ENCODE measurements around the gene GRIP1.

The GRIP1 gene

GRCh38 chr12:66598608-66599007 is 80.3 kb downstream of the GRIP1 start:
- no peak for DNase-seq

- no peak for DNase-seq
Observed at GRCh38 chr12:66598079-66598478, 80.8 kb downstream of the GRIP1 start.

- no peak for DNase-seq
Observed at GRCh38 chr12:66596199-66596598, 82.7 kb downstream of the GRIP1 start.

- no peak for DNase-seq
Observed at GRCh38 chr12:66594688-66595087, 84.2 kb downstream of the GRIP1 start.

GRCh38 chr12:66590275-66590985 is 88.4 kb downstream of the GRIP1 start:
- no peak for DNase-seq

GRCh38 chr12:66589095-66589494 is 89.8 kb downstream of the GRIP1 start:
- DNase-seq: no peak

- DNase-seq: no peak
Observed at GRCh38 chr12:66587912-66588311, 91.0 kb downstream of the GRIP1 start.

- DNase-seq: no peak
Observed at GRCh38 chr12:66584673-66585072, 94.2 kb downstream of the GRIP1 start.

- no peak for DNase-seq
Observed at GRCh38 chr12:66573605-66574004, 105.3 kb downstream of the GRIP1 start.

- no peak for DNase-seq
Observed at GRCh38 chr12:66572845-66573244, 106.0 kb downstream of the GRIP1 start.

- no peak for DNase-seq
Observed at GRCh38 chr12:66571361-66571915, 107.4 kb downstream of the GRIP1 start.

GRCh38 chr12:66563220-66563619 is 115.7 kb downstream of the GRIP1 start:
- no peak for DNase-seq

- no peak for DNase-seq
Observed at GRCh38 chr12:66555113-66555512, 123.8 kb downstream of the GRIP1 start.

GRCh38 chr12:66552716-66553115 is 126.2 kb downstream of the GRIP1 start:
- no peak for DNase-seq

- DNase-seq: no peak
Observed at GRCh38 chr12:66550626-66551025, 128.2 kb downstream of the GRIP1 start.

GRCh38 chr12:66549050-66549389 is 129.9 kb downstream of the GRIP1 start:
- no peak for DNase-seq

GRCh38 chr12:66548338-66549049 is 130.4 kb downstream of the GRIP1 start:
- no peak for DNase-seq

GRCh38 chr12:66541426-66541825 is 137.4 kb downstream of the GRIP1 start:
- DNase-seq: no peak

GRCh38 chr12:66539431-66539830 is 139.4 kb downstream of the GRIP1 start:
- DNase-seq: no peak

GRCh38 chr12:66538970-66539369 is 139.9 kb downstream of the GRIP1 start:
- no peak for DNase-seq

- no peak for DNase-seq
Observed at GRCh38 chr12:66537876-66538275, 141.0 kb downstream of the GRIP1 start.

GRCh38 chr12:66533767-66534166 is 145.1 kb downstream of the GRIP1 start:
- no peak for DNase-seq

GRCh38 chr12:66531766-66532165 is 147.1 kb downstream of the GRIP1 start:
- no peak for DNase-seq

GRCh38 chr12:66529934-66530333 is 148.9 kb downstream of the GRIP1 start:
- no peak for DNase-seq

- no peak for DNase-seq
Observed at GRCh38 chr12:66516561-66516960, 162.3 kb downstream of the GRIP1 start.
